Activated CD8-positive, alpha-beta memory T cell treated with anti-CD3 and anti-CD28 coated beads, Interleukin-2, amount 50 U/mL, for 48 hours (primary cell): Measurements from ENCODE around the gene C4BPB.

Source experiments
- DNase-seq: peaks from one replicate; pipeline ENCODE4 v3.0.0-alpha.2; 2020

Gene C4BPB

DNA sequence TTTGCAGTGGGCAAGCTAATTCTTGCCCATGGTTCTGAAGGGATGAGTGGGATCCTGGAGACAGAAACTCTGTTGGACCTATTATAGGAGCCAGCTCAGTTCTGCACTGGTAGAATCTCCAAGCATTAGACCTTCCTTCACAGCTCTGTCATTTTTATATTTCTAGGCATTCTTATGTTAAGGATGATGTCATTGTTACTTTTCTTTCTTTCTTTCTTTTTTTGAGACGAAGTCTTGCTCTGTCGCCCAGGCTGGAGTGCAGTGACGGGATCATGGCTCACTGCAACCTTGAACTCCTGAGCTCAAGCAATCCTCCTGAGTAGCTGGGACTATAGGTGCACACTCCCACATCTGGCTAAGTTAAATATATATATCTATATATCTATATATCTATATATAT, 28.1 kb upstream of the C4BPB start:
- DNase-seq = no peak

DNA sequence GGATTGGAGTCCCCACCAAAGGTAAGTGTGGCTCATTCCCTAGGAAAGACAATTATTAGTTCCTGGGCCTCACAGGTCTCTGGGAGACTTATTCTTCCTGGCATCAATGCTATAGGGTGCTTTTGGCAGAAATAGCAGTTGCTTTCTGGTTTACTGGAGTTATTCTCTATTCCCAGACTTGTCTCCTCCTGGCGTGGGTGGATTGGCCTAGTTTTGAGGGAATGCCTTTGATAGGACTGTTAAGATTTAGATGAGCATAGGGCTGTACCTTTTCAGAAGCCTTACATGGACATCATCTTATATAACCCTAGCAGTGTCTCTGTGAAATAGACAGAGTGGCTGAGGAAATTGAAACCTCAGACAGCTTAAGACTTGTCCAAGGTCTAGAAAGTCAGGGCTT, 26.6 kb upstream of the C4BPB start:
- no peak for DNase-seq

DNA sequence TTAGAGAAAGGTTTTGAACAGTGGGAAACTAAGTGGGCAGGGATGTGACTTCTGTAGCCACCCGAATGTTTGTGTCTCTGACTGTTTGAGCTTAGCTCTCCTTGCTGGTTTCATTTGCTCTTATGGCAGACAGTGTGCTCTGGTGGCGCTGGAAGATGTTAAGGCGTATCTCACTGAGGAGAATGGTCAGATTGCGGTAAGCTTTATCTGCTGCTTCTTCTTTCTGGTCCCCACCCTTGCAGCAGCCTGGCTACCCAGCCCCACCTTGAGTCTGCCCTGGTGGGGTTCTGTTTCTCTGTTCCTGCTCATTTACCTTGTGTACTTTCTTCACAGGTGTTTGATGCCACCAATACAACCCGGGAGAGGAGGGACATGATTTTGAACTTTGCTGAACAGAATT, 25.6 kb upstream of the C4BPB start:
- DNase-seq = no peak

DNA sequence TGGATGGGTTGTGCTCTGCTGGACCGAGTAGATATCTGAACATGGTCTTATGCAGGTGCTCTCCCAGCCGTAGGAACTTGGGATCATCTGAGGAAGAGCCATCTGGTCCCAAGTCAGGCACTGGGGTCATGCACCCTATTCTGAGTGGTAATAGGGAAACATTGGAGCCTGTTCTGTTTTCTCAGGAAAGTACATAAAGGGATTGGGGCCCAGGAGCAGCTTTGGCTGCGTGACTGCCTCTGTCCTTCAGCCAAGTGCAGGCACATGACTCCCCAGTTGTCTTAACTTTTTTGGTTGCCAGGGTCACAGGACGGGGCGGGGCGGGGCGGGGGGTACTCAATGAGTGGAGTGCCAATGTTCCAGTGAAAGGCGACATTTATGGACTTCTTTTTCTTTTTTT, 24.1 kb upstream of the C4BPB start:
- no peak for DNase-seq

DNA sequence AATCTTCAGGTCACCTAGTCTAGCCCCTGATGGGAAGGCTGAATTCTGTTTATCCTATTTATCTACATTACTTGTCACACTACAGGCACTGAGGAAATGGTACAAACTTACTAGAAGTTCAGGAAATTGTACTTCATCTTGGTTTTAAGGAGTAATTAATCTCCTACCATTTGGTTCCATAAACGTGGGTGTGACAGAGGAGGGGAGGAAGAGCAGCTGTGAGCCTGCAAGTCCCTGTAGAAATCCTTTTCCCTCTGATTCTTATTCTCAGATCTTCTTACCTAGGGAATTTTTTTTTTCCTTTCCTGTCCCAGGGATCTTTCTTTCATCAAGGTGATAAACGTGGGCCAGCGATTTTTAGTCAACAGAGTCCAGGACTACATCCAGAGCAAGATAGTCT, 21.5 kb upstream of the C4BPB start:
- no peak for DNase-seq

DNA sequence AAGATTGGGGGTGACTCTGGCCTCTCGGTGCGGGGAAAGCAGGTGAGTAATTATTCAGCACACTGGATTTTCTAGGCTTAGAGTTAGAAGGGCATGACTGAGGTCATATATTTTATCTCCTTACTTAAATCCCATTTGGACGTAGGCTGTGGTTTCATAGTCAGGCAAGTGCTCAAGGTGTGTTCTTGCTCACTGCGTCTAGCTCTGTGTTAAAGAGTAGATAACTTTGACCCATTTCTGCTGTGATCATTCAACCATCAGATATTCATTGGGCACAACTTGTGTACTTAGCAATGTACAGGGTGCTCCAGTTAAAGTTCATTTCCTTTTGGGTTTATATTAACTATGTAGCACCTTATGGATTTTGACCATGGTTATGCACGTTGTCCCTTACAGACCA, 21.0 kb upstream of the C4BPB start:
- DNase-seq = no peak

DNA sequence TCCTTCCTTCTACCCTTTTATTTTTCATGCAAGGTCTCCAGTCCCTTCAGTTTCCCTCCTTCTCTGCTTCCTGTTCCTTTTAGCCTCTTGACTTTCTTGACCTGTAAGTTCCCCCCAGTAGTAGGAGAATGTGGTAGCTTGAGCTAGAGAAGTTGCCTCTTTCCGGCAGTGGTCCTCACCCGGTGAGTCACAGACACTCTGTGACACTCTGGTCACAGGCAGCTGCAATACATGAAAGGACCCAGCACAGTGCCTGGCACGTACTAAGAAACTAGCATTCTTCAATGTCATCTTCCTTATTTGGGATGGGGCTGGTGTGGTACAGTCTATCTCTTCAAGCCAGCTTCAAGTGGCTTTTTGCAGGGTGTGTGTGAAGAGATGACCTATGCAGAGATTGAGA, 19.6 kb upstream of the C4BPB start:
- DNase-seq = no peak

DNA sequence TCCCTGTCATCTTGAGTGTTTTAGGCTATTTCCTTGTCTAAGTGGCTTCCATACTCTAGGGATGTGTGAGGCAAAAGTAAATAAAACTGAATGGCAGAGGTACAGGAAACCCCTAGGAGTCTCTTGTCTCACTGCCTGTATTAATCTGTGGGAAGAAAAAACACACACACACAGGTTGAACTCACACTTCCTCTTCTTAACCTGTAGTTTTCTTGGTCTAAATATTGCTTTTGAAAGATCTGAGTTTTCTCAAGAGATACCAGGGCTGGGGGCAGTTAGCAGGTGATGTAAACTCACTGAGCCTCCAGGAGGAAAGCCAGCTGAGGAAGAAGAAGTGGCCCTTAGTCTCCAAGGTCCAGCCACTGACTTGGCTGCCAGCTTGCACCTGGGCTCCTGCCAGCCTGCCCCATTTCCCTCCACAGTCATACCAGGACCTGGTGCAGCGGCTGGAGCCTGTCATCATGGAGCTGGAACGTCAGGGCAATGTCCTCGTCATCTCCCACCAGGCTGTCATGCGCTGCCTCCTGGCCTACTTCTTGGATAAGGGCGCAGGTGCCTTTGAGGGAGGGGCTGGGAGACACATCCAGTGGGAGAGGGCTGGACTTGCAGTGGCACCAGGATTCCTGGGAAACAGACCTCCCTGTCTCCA, 18.7 kb upstream of the C4BPB start:
- DNase-seq = no peak

DNA sequence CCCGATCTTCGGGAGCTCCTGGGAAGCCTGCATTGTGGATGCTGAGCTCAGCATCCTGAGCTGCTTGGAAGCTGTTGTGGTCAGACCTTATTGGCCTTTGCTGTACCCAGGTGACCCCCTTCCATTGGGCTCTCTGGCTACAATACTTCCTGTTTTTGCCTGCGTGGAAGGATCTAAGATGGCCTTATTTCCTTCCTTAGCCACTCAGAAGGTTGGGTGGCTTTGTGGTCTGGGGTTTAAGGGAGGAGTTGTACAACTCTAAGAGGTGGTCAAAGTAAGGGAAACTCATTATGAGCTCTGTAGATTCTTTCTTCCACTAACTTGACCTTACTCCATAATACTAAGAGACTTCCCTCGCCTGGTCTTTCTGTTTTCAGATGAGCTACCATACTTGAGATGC, 17.8 kb upstream of the C4BPB start:
- no peak for DNase-seq

DNA sequence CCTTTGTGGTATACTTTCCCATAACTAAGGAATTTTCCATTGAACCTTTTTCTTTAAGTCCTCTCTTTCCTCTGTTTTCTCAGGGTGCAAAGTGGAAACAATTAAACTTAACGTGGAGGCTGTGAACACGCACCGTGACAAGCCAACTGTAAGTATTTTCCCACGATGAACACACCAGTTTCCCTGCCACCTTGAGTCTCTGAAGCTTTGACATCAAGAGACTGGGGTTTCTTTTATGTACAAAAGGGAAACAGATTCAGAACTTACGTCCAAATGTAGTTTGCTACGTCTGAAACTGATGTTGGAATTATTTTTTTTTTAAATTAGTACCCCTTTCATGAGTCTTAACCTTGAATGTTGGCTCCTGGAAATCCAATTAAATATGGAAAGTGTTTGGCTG, 17.2 kb upstream of the C4BPB start:
- no peak for DNase-seq

DNA sequence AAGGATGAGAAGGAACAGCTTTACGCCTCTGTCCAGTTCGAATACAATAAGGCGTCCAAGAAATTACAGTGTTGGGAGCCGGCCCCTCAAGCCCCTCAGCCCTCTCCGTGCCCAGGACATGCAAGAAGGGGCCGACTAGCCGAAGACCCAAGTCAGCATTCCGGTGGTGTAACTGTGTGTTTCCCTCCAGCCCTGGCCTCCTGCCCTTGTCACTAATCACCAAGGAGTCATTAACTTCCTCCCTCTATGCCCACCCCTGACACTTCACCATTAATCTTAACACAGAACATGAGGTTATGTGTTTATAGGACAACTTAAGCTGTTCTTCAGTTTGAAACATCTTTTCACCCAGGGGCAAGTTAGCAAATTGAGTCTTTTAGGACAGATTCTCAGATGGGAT, 16.4 kb upstream of the C4BPB start:
- no peak for DNase-seq

DNA sequence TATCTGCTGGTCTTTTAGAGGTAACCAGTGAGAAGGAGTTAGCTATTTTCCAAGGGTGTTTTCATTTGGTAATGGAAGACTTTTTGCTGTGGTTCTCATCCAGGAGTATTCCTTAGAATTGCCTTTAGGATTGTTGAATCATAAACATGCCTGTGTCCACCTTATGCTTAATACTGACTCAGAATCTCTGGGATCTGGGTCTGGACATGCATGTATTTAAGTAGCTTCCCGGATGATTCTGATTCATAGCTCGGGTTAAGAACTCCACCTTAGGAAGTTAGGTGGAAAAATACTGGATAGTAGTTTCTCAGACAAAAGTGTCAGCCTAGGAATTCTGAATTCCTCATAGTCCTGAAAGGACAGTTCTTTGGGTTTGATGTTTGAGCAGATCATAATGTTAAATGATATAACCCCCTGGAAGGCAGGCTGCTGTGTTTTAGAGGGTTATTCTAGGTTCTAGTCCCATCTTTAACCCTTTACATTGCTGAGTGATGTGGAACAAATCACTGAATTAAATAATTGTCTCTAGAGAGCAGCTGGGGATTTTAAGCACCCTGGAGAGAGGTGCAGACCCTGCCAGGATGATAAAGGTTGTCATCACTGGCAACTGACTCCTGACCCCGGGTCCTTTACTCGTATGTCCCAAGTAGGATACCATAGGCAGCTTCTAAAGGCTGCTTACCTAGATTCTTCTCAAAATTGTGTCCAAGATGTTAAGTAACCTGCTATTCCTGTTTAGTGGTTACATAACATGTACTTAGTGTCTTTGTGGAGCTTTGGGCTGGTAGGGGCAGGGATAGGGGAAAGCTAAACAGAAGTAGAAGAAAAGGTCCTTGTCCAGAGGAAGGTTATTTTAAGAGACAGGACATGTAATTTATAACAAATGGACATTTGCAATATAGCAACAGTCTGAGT, 14.5 kb upstream of the C4BPB start:
- DNase-seq = no peak

DNA sequence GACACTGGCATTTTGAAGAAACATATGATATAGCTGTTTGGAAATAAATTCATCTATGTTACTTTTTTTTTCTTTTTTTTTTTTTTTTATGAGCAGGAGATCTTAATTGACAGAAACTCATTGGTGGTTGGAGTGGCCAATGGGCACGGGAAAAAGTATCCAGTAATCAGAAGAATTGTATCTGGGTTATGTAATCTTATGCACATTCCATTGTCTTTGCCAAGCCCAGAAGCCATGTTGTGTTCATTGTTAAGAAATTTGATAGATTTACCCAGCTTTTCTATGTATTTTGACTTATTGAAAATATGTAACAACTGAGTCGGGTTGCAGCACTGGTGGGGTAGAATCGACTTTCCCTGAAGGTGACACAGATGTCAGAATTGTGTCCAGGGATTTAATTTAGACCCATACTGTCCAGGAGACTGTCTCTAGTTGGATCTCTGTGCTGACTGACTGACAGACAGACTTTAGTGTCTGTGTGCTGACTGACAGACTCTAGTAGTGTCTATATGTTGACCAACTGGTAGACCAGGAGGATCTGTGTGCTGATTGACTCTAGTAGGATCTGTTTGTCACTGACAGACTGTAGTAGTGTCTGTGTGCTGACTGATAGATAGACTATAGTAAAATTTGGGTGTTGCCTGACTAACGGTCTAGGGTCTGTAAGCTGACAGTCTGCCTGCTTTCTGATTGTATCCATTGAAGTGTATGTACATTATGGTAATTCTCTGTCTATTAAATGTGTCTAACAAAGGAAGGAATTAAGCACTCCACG, 12.3 kb upstream of the C4BPB start:
- DNase-seq = no peak

DNA sequence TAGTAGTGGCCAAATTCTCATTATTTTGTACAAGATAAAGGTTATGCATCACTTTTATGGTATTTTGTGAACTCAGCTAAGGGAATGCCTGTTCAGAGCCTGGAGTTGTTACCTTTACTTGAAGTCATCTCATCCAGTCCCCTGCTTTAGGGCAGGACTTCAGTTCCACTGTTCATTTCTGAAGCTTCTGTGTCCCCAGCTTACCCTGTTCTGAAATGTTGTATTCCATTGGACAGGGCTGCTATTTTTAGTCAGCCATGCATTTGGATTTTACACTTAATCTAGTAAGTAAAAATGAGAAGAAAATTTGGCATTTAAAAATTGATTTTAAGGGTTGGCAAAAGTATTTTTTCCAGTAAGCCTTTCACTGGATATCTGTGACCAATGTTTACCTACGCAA, 11.6 kb upstream of the C4BPB start:
- DNase-seq = no peak

DNA sequence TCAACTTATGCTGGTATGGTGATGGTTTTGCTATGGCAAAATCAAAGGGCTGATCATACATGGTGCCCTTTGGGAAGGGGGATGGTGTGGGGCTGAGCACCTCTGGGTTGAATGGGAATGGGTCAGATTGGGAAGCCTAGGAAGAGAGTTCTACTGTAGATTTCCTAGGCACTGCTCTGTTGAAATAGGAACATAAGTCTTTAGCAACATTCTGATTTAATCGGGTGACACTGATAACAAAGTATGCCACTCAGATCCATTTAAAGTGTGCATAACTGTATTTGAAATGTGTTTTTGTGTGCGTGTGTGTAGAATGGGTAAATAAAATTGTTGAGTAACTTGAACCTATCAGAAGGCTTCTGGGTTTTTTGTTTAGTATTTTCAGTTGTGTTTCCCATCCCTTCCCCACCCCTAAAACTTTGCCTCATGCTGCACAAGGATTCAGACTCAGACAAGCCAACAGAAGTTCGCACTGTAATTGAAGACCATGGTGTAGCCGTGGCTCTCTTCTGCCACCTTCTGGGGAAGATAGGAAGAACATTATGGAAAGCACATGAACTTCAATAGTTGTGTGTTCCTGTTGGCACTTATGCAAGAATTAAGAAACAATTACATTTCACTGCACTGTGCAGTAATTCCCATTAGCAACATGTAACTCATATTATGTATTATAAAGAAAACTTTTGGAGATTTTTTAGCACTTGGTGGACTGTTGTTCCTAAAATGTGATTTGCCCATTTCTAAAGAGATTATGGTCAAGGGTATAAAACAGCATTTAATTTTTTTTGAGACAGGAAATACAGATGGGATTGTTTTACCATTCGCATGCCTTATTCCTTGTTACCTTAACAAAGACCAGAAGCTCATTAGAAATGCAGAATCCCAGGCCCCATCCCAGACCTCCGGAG, 10.9 kb upstream of the C4BPB start:
- peak; percentile 66 for DNase-seq

DNA sequence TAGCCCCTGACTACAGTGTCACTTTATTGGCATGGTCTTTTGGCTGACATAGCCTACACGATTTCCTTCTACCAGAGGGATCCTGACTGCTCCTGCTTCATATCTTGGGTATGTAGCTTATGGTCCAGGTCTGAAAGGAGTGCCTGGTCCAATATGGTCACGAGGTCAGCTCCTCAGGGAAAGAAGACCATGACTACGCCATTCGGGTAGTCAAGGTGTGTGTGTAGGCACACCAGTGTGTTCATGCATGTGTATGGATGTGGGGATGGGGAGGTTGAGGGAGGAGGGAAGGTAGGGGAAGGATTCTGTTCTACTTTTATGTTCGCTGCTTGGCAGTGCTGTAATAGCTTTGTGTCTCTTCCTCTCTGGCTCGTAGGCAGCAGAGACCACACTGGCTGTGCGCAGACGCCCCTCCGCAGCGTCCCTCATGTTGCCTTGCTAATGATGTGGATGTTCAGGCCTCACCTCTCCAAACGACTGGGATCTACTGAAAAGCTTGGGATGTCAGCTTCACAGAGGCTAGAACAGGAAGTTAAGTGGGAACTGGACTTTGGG, 10.0 kb upstream of the C4BPB start:
- no peak for DNase-seq

DNA sequence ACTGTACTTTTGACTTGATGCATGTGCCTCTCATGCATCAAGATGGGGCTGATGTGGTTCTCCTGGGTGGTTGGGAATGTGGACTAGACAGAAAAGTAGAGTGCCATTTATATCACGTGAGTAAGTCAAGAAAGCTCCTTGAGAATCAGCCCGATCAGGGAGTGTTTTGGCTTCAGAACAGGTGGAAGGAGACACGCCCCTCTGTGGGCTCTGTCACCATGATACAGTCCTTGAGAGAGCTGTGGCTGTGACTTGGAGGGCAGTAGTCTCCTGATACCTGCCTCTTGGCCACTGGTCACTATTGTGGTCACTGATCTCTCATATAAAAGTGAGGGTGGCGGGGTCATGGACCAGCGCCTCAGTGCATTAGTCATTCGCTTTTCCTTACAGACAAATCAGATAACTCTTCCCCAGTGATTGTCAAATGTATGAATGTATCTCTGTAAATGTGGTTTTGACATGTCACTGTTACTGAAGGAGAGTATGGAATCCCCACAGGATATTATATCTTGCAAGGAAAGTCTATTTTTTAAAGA, 8.9 kb upstream of the C4BPB start:
- DNase-seq = no peak

DNA sequence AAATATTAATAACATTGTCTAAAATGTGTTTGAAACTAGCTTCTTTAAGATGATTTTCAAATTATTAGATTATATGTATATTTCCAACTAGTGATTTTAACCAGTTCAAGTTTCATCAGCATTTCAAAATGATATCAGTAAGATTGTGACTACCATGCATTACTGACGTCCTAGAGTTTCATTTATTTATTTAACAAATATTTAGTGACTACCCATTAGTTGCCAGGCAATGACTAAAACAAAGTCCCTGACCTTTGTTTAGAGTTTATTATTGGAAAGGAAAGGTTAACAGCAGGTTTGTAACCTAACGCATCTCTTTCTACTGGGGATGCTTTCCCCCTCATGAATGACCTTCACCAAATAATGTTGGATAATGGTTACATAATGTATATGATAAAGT, 7.6 kb upstream of the C4BPB start:
- DNase-seq = no peak

DNA sequence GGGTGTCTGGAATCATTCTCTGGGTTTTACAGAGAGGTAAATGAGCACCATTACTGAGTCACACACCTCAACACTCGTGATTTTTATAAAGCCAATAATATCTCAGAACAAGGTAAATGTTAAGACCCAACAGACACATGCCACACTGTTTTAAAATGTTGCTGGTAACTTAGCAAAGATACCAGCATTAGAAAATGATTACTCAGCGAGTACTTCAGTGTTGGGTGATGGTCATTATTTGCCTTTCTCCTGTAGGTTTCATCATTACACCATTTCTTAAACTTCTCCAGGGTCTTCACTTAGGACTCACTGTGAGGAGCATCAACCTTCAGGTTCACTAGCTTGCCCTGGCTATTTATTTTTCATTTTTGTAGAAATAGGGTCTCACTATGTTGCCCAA, 6.9 kb upstream of the C4BPB start:
- DNase-seq = no peak

DNA sequence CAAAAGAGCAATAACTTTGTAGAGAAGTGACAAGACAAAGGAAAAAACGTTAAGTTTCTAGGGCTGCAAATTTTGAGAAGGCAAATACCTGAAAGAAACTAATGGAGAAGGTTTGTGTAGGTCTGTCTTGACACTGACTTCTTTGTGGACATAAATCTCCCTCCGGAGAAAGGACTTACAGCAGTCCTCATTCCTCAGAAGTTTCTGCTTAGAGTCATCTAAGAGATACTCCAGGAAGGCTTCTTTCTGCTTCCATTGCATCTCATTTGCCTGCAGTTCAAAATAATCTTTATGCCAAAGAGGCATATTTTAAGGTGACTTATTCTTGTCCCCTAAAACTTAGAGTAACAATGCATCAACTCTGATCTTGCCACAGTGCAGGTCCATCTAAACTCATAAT, 4.4 kb upstream of the C4BPB start:
- DNase-seq = no peak

DNA sequence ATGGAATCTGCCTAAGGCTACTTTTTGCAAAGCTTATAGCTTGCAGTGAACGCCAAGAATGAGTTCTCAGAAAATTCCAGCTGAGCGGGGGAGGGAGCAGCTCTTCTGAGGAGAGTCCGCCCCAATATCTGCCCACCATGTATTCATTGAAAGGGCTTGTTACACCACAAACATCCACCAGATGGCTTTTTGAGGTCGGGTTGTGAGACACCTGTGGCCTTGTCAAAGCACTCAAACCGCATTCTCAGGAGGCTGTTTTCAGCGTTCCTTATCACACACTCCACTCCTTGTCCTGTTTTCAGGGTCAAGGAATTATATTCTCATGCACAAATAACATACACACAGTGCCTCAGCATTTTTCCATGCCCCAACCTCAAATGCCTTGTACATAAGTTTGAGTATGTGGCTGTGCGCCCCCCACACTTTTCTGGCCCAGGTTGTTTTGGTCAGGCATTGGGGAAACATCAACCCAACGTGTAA, 3.9 kb upstream of the C4BPB start:
- no peak for DNase-seq

DNA sequence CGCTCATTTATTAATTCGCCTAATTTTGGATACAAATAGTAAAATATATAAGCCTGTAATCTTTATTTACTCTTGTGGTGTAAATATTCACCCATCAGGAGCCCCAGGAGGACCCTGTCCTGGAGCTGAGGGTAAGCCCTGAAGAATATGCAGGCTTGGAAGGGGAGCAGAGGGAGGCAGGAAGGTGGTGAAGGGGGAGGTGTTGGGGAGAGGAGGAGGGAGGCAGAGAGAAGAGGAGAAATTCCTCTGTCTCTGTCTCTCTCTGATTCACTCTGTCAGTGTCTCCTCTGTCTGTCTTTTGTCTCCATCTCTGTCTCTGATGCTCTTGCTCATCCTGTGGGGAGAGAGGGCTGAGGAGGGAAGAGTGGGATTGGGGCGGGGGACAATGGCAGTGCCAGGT, 2.8 kb upstream of the C4BPB start:
- DNase-seq = no peak
